Neural crest cell (in vitro differentiated cells): ENCODE data around the gene DCXR. TPM values are rescaled to one million over a fixed set of nuclear protein-coding genes. Genes with fewer than 3 reads are reported as not detected.
A peak's percentile ranks its signal among the peaks of the same experiment; 100 is the strongest.

Experiments used
- DNase-seq: peaks from one replicate; pipeline ENCODE4 v3.0.0; 2021; ENCODE audit warnings: low read depth, mixed read lengths, low spot score
- H3K27ac Mint-ChIP-seq: one replicate; pipeline ENCODE4 v1.8.0; 2021; ENCODE audit warnings: mild to moderate bottlenecking, mixed read lengths; ENCODE audit not compliant: unreplicated experiment
- H3K27me3 Mint-ChIP-seq: 2 replicates; pipeline ENCODE4 v1.8.0; 2021; ENCODE audit warnings: low read depth, mild to moderate bottlenecking, mixed read lengths
- H3K36me3 Mint-ChIP-seq: 2 replicates; pipeline ENCODE4 v1.8.0; 2021; ENCODE audit warnings: low read depth, mild to moderate bottlenecking, mixed read lengths
- H3K4me1 Mint-ChIP-seq: 2 replicates; pipeline ENCODE4 v1.8.0; 2021; ENCODE audit warnings: mixed read lengths
- H3K4me3 Mint-ChIP-seq: one replicate; pipeline ENCODE4 v1.8.0; 2021; ENCODE audit warnings: mild to moderate bottlenecking, mixed read lengths
- H3K9me3 Mint-ChIP-seq: 2 replicates; pipeline ENCODE4 v1.8.0; 2021; ENCODE audit warnings: mixed read lengths
- CTCF ChIP-seq: fragments of 200-600 bp; sonication (generic); conservative IDR thresholded peaks from 2 replicates; pipeline ENCODE4 v1.5.0; 2021; ENCODE audit warnings: antibody characterized with exemption, mild to moderate bottlenecking
- total RNA-seq: library from RNA; stranded (reverse); gene quantifications from 2 replicates; pipeline ENCODE4 v1.2.1, GENCODE V29; 2021

Gene DCXR
- total RNA-seq, 1 donor from 2014 or later = 198 TPM

GRCh38 chr17:82050761-82051641 lies 13.5 kb upstream of the DCXR start:
- DNase-seq = no peak
- H3K4me3 Mint-ChIP-seq = peak overlapping the region; percentile 88
- H3K27ac Mint-ChIP-seq = no peak overlapping the region
- no peaks in the 10 kb centered on the region for H3K9me3 Mint-ChIP-seq
- H3K4me1 Mint-ChIP-seq = no peaks in the 10 kb centered on the region
- H3K36me3 Mint-ChIP-seq = peaks cover 5% of the 10 kb centered on the region
- no peak for TF ChIP-seq CTCF
- no peaks in the 10 kb centered on the region for H3K27me3 Mint-ChIP-seq

DNA sequence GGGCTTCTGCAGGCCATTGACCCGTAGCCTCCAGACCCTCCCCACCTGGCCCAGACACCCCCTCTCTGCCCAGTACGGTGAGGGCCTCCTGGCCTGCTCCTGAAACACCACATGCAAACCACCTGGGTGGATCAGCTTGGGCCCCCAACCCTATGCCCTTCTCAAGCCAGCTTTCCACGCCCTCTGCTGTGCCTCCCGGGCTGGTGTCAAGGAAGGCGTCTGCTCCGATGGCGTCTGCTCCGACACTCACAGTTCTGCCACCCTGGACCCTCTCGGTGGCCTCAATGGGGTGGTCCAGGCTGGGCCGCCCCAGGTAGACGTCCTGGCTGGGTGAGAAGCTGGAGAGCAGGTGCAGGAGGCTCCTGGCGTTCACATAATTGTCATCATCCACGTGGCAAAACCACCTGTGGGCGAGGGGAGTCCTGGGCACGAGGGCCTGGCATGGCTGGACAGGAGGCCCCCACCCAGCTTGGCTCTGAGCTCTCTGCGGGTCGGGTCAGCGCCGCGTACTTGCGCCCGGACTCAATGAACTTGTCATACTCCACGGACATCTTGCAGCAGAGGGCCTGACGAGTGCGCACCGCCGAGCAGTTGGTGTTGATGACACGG lies 12.8 kb upstream of the DCXR start:
- Mint-ChIP-seq H3K36me3 (peaks cover 5% of the 10 kb centered on the region), H3K4me3 (peak overlapping the region; percentile 88), H3K9me3 (no peaks in the 10 kb centered on the region), H3K27me3 (no peaks in the 10 kb centered on the region), H3K4me1 (no peaks in the 10 kb centered on the region), H3K27ac (no peak overlapping the region)
- TF ChIP-seq CTCF = no peak
- no peak for DNase-seq

GRCh38 chr17:82049521-82049971 lies 12.0 kb upstream of the DCXR start:
- no peak for DNase-seq
- no peaks in the 10 kb centered on the region for H3K4me1 Mint-ChIP-seq
- H3K27ac Mint-ChIP-seq = no peak overlapping the region
- no peaks in the 10 kb centered on the region for H3K9me3 Mint-ChIP-seq
- TF ChIP-seq CTCF = no peak
- peaks cover 5% of the 10 kb centered on the region for H3K36me3 Mint-ChIP-seq
- no peak overlapping the region for H3K4me3 Mint-ChIP-seq
- no peaks in the 10 kb centered on the region for H3K27me3 Mint-ChIP-seq

- H3K4me1 Mint-ChIP-seq = no peaks in the 10 kb centered on the region
- no peaks in the 10 kb centered on the region for H3K27me3 Mint-ChIP-seq
- H3K27ac Mint-ChIP-seq = no peak overlapping the region
- DNase-seq = no peak
- H3K4me3 Mint-ChIP-seq = peak overlapping the region; percentile 72
- no peak for TF ChIP-seq CTCF
- H3K36me3 Mint-ChIP-seq = peaks cover 5% of the 10 kb centered on the region
- H3K9me3 Mint-ChIP-seq = no peaks in the 10 kb centered on the region
These were observed 11.6 kb upstream of the DCXR start for GRCh38 chr17:82049106-82049505.

- DNase-seq = no peak
- no peaks in the 10 kb centered on the region for H3K4me1 Mint-ChIP-seq
- H3K9me3 Mint-ChIP-seq = no peaks in the 10 kb centered on the region
- no peak for TF ChIP-seq CTCF
- H3K27me3 Mint-ChIP-seq = no peaks in the 10 kb centered on the region
- no peak overlapping the region for H3K4me3 Mint-ChIP-seq
- H3K27ac Mint-ChIP-seq = no peak overlapping the region
- peaks cover 5% of the 10 kb centered on the region for H3K36me3 Mint-ChIP-seq
These were observed 11.1 kb upstream of the DCXR start for GRCh38 chr17:82048571-82048971.
